Stimulated activated memory B cell treated with anti-CD40 and anti-IgM and Interleukin-4, amounts not matched to agents 10 μg/mL and 1 μg/mL and 100 μg/mL, for 72 hours (primary cell): ENCODE measurements around the gene MYL2.

Source experiments
- ATAC-seq: fragments of 150-1000 bp; cut with Tn5 transposase; 2 replicates; pipeline ENCODE4 v1.10.0; 2021
- H3K27ac Mint-ChIP-seq: one replicate; pipeline ENCODE4 v1.8.0; 2022; ENCODE audit warnings: mild to moderate bottlenecking, mixed read lengths
- H3K27me3 Mint-ChIP-seq: one replicate; pipeline ENCODE4 v1.8.0; 2022; ENCODE audit warnings: mixed read lengths
- H3K36me3 Mint-ChIP-seq: one replicate; pipeline ENCODE4 v1.8.0; 2022; ENCODE audit warnings: mixed read lengths
- H3K4me1 Mint-ChIP-seq: one replicate; pipeline ENCODE4 v1.8.0; 2022; ENCODE audit warnings: mixed read lengths
- H3K4me3 Mint-ChIP-seq: one replicate; pipeline ENCODE4 v1.8.0; 2022; ENCODE audit warnings: mild to moderate bottlenecking, moderate library complexity, mixed read lengths
- H3K9me3 Mint-ChIP-seq: one replicate; pipeline ENCODE4 v1.8.0; 2022; ENCODE audit warnings: mixed read lengths

Gene MYL2

DNA sequence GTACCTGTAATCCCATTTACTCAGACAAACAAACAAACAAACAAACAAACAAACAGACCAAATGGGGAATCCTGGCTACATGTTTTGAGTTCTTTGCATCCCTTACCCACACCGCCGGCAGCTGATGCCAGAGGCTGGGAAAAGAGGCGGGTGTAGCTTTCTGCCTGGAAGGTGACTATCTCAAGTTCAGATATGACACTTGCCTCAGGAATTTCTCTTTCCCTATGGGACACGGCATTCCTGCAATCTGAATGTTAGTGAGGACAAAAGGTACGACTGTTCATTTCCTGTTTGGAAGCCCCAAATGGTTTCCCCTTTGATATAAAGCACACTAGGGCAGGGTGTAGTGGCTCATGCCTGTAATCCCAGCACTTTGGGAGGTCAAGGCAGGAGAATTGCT, 2.9 kb downstream of the MYL2 start:
- no peaks in the 10 kb centered on the region for H3K9me3 Mint-ChIP-seq
- H3K27ac Mint-ChIP-seq = no peak overlapping the region
- peaks cover 34% of the 10 kb centered on the region for H3K4me1 Mint-ChIP-seq
- no peaks in the 10 kb centered on the region for H3K27me3 Mint-ChIP-seq
- no peak for ATAC-seq
- H3K36me3 Mint-ChIP-seq = no peaks in the 10 kb centered on the region
- H3K4me3 Mint-ChIP-seq = no peak overlapping the region

- Mint-ChIP-seq H3K4me1 (peaks cover 38% of the 10 kb centered on the region), H3K9me3 (no peaks in the 10 kb centered on the region), H3K4me3 (no peak overlapping the region), H3K36me3 (no peaks in the 10 kb centered on the region), H3K27ac (no peak overlapping the region), H3K27me3 (no peaks in the 10 kb centered on the region)
- no peak for ATAC-seq
Measured at GRCh38 chr12:110916295-110916875, 4.0 kb downstream of the MYL2 start.

- ATAC-seq = peak; percentile 98
Measured at GRCh38 chr12:110913119-110914056, 7.0 kb downstream of the MYL2 start.

GRCh38 chr12:110912263-110912662, 8.1 kb downstream of the MYL2 start:
- ATAC-seq = peak; percentile 46
- peaks cover 46% of the 10 kb centered on the region for H3K4me1 Mint-ChIP-seq
- H3K4me3 Mint-ChIP-seq = no peak overlapping the region
- H3K27ac Mint-ChIP-seq = peak overlapping the region; percentile 96
- H3K36me3 Mint-ChIP-seq = no peaks in the 10 kb centered on the region
- no peaks in the 10 kb centered on the region for H3K27me3 Mint-ChIP-seq
- no peaks in the 10 kb centered on the region for H3K9me3 Mint-ChIP-seq

More at GRCh38 chr12:110913119-110914056, 7.0 kb downstream of the MYL2 start:
- Mint-ChIP-seq H3K9me3 (no peaks in the 10 kb centered on the region), H3K27me3 (no peaks in the 10 kb centered on the region), H3K36me3 (no peaks in the 10 kb centered on the region), H3K4me1 (peaks cover 43% of the 10 kb centered on the region), H3K4me3 (peak overlapping the region; percentile 18), H3K27ac (peak overlapping the region; percentile 96)

- Mint-ChIP-seq H3K36me3 (no peaks in the 10 kb centered on the region), H3K4me3 (no peak overlapping the region), H3K27ac (peak overlapping the region; percentile 42), H3K4me1 (peaks cover 47% of the 10 kb centered on the region), H3K9me3 (no peaks in the 10 kb centered on the region), H3K27me3 (no peaks in the 10 kb centered on the region)
- ATAC-seq = no peak
Measured at GRCh38 chr12:110908377-110909152, 11.8 kb downstream of the MYL2 start.

- Mint-ChIP-seq H3K4me3 (no peak overlapping the region), H3K4me1 (peaks cover 37% of the 10 kb centered on the region), H3K9me3 (no peaks in the 10 kb centered on the region), H3K27ac (peak overlapping the region; percentile 37), H3K36me3 (no peaks in the 10 kb centered on the region), H3K27me3 (no peaks in the 10 kb centered on the region)
- ATAC-seq = no peak
Measured at GRCh38 chr12:110907583-110907982, 12.8 kb downstream of the MYL2 start.

- H3K9me3 Mint-ChIP-seq = no peaks in the 10 kb centered on the region
- no peaks in the 10 kb centered on the region for H3K36me3 Mint-ChIP-seq
- H3K4me3 Mint-ChIP-seq = no peak overlapping the region
- peaks cover 32% of the 10 kb centered on the region for H3K4me1 Mint-ChIP-seq
- no peaks in the 10 kb centered on the region for H3K27me3 Mint-ChIP-seq
- H3K27ac Mint-ChIP-seq = peak overlapping the region; percentile 37
- ATAC-seq = no peak
Measured at GRCh38 chr12:110906985-110907384, 13.4 kb downstream of the MYL2 start.

DNA sequence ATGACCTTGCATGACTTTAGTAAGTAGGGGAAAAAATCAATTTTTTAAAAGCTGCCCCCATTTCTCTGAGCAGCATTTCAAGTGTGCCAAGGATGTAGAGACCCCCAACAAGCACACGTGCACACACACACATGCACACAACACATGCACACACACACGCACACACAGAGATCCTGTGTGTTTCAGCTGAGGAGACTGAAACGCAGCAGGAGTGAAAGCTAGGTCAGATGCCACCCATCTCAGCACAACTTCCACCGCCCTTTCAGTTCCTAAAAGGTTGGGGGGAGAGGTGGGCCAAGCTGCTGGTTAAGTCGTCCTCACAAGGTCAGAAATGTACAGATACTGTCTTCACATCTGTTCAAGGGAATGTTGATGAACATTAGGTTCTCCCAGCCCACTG, 13.9 kb downstream of the MYL2 start:
- Mint-ChIP-seq H3K4me1 (peaks cover 32% of the 10 kb centered on the region), H3K27ac (peak overlapping the region; percentile 37), H3K36me3 (no peaks in the 10 kb centered on the region), H3K4me3 (no peak overlapping the region), H3K27me3 (no peaks in the 10 kb centered on the region), H3K9me3 (no peaks in the 10 kb centered on the region)
- peak; percentile 68 for ATAC-seq

- H3K4me1 Mint-ChIP-seq = peaks cover 32% of the 10 kb centered on the region
- no peaks in the 10 kb centered on the region for H3K27me3 Mint-ChIP-seq
- no peaks in the 10 kb centered on the region for H3K36me3 Mint-ChIP-seq
- peak overlapping the region; percentile 22 for H3K4me3 Mint-ChIP-seq
- H3K9me3 Mint-ChIP-seq = no peaks in the 10 kb centered on the region
- H3K27ac Mint-ChIP-seq = peak overlapping the region; percentile 37
- ATAC-seq = peak; percentile 39
Measured at GRCh38 chr12:110906083-110906482, 14.3 kb downstream of the MYL2 start.

- Mint-ChIP-seq H3K9me3 (no peaks in the 10 kb centered on the region), H3K27me3 (no peaks in the 10 kb centered on the region), H3K4me1 (peaks cover 27% of the 10 kb centered on the region), H3K4me3 (no peak overlapping the region), H3K27ac (no peak overlapping the region), H3K36me3 (no peaks in the 10 kb centered on the region)
- ATAC-seq = no peak
Measured at GRCh38 chr12:110903511-110903910, 16.9 kb downstream of the MYL2 start.

GRCh38 chr12:110901401-110901800, 19.0 kb downstream of the MYL2 start:
- Mint-ChIP-seq H3K36me3 (no peaks in the 10 kb centered on the region), H3K4me1 (peaks cover 7% of the 10 kb centered on the region), H3K27ac (no peak overlapping the region), H3K27me3 (no peaks in the 10 kb centered on the region), H3K4me3 (no peak overlapping the region), H3K9me3 (no peaks in the 10 kb centered on the region)
- ATAC-seq = no peak

- Mint-ChIP-seq H3K9me3 (no peaks in the 10 kb centered on the region), H3K27me3 (no peaks in the 10 kb centered on the region), H3K36me3 (no peaks in the 10 kb centered on the region), H3K4me3 (no peak overlapping the region), H3K4me1 (peaks cover 8% of the 10 kb centered on the region), H3K27ac (no peak overlapping the region)
- no peak for ATAC-seq
Measured at GRCh38 chr12:110896559-110896958, 23.8 kb downstream of the MYL2 start.

GRCh38 chr12:110893956-110894355, 26.4 kb downstream of the MYL2 start:
- H3K4me3 Mint-ChIP-seq = no peak overlapping the region
- H3K27me3 Mint-ChIP-seq = peaks cover 2% of the 10 kb centered on the region
- ATAC-seq = no peak
- H3K9me3 Mint-ChIP-seq = no peaks in the 10 kb centered on the region
- H3K27ac Mint-ChIP-seq = no peak overlapping the region
- no peaks in the 10 kb centered on the region for H3K36me3 Mint-ChIP-seq
- peaks cover 8% of the 10 kb centered on the region for H3K4me1 Mint-ChIP-seq

DNA sequence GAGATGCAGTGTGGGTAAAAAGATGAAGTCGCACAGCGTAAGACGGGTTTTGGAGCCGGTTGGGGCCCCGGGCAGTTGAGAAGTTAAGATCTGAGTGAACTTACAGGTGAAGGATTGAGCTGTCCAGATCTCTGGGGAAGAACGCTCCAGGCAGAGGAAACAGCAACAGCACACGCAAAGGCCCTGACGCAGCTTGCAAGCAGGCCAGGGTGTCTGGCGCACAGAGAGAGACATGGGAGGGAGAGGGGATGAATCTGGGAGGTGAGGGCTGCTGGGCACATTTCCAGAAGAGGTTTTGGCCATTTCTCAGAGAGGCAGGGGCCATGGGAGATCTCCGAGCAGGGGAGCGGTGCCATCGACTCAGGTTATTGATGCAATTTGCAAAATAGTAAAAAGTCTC, 31.0 kb downstream of the MYL2 start:
- H3K4me3 Mint-ChIP-seq = no peak overlapping the region

DNA sequence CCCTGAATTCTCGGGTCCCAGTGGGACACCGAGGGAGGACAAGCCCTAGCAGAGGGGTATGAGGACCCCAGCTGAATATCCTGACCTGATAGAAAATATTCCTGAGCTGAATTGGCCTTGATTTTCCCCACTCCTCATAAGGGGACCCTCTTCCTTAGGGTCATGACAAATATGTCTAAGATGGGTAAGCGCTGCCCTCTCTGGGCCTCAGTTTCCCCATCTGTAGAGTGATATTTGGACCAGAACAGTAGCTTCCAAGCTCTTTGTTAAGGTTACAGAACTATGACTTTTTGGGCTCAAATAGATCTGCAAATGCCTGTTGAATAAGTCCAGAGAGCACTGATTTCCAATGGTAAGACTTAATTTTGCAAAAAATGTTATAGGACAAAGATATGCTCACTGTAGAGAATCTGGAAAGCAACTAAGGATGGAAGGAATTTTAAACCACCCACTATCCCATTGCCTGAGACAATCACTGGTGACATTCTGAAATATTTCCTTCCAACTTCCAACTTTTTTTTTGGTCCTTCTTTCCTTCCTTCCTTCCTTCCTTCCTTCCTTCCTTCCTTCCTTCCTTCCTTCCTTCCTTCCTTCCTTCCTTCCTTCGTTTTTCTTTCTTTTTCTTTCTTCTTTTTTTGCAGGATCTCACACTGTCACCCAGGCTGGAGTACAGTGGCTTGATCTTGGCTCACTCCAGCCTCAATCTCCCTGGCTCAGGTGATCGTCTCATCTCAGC, 32.0 kb downstream of the MYL2 start:
- ATAC-seq = no peak
- Mint-ChIP-seq H3K36me3 (no peaks in the 10 kb centered on the region), H3K27ac (peak overlapping the region; percentile 84), H3K27me3 (peaks cover 5% of the 10 kb centered on the region), H3K4me3 (peak overlapping the region; percentile 13), H3K9me3 (no peaks in the 10 kb centered on the region), H3K4me1 (peaks cover 7% of the 10 kb centered on the region)

More for the DNA sequence above, 31.0 kb downstream of the MYL2 start:
- Mint-ChIP-seq H3K27ac (no peak overlapping the region), H3K9me3 (no peaks in the 10 kb centered on the region), H3K36me3 (no peaks in the 10 kb centered on the region), H3K4me1 (peaks cover 11% of the 10 kb centered on the region), H3K27me3 (peaks cover 5% of the 10 kb centered on the region)
- ATAC-seq = no peak
